Stimulated activated naive CD4-positive, alpha-beta T cell treated with Interleukin-2 at 50 U/mL for 16 hours (primary cell): ENCODE data around the gene RPS6KA2.
"Not testable (repeated sequence)": the region's sequence is repeated elsewhere in the genome, so short reads cannot be mapped to it uniquely, and the experiment has no call there.

Experiments
- DNase-seq: peaks from one replicate; lab custom pipeline; 2025; lab: John Stamatoyannopoulos, UW

RPS6KA2 gene

DNA sequence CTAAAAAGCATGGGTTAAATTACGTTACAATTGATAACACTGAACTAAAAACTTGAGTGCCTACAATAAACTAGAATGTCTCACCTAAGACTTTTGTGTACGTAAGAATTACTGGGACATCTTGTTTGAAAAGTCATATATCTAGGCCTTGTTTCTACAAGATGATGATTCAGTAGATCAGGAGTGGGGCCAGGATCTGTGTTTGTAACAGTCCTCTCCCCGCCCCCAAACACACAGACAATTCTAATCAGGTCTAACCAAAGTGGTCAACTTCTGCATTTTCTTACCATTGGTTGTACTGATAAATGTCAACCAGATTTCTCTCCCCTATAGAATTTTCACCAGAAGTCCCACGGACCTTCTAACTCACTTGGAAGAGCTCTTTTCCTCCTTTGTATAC lies 97.5 kb downstream of the RPS6KA2 start:
- DNase-seq = no peak

GRCh38 chr6:166529058-166529457 lies 98.0 kb downstream of the RPS6KA2 start:
- DNase-seq = not testable (repeated sequence)

DNA sequence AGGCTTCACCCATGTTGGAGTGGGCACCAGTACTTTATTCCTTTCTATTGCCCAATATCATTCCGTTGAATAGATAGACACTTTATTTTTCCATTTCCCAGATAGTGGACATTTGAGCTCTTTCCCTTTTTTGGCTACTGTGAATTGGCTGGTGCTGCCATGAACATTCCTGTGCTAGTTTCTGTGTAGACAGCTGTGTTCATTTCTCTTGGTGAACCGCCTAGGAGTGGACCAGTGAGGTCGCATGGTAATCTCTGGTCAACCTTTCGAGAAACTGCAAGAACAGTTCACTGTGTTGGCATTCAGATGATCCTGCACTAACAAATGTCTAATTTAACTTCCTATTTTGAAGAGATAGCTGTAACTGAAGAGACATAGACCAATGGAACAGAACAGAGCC lies 99.2 kb downstream of the RPS6KA2 start:
- DNase-seq = no peak

DNA sequence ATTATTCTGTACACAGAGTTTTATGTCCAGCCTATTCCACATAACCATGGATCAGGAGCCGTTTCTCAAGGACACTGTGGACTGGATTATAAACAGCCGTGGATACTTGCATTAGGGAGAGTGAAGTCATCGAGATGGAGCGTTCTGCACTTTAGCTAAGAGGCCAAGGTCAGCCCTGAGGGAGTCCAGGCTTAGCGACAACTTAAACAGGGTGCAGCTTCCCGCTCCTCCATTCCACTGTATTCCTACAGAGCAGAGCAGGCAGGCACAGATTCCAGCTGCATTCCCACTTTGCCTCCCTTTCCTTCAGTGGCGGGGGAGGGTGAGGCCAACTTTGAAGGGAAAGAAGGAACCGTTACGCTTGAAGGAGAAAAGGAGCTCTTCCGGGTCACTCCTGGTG lies 100.1 kb downstream of the RPS6KA2 start:
- no peak for DNase-seq

GRCh38 chr6:166525567-166525966 lies 101.5 kb downstream of the RPS6KA2 start:
- no peak for DNase-seq

- no peak for DNase-seq
Measured at GRCh38 chr6:166523782-166524559, 103.1 kb downstream of the RPS6KA2 start.

GRCh38 chr6:166520905-166521834 lies 105.9 kb downstream of the RPS6KA2 start:
- DNase-seq = no peak

- no peak for DNase-seq
Measured at GRCh38 chr6:166516251-166516884, 110.7 kb downstream of the RPS6KA2 start.

- DNase-seq = peak; percentile 18
Measured at GRCh38 chr6:166515072-166515810, 111.8 kb downstream of the RPS6KA2 start.

DNA sequence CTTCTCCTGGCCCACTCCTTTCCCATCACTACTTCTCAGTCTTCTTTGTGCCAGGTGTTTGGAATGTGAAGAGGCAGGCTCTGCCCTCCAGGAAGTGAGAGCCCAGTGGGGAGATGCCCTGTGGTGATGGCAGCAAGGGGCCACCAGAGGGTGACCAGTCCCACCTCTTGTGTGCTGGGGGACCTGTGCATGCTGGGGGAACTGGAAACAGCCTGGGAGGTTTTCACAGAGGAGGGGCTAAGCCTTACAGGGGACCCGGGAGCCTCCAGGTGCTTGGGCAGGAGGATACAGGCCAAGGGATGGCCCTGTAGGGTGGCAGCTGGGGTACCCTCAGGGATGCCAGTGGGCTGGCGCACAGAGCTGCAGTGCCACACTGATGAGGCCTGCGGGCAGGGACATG lies 112.9 kb downstream of the RPS6KA2 start:
- DNase-seq = no peak

- DNase-seq = no peak
Measured at GRCh38 chr6:166512567-166512966, 114.5 kb downstream of the RPS6KA2 start.

DNA sequence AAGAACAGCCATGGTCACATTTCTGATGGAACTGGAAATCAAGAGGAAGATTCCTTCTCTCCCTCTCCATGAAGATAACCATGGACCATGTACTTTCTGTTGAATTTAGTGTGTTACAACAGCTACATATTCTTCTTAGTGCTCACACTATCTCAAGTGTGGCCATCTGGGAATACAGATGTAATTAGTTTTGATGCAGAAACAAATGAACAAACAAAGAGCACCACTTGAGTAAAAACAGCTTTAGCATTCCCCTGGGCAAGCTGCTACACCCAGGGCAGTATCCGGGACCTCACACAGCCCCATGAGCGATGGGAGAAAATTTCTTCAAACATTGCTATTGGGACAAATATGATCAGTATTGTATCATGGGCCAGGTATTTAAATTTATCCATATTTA lies 115.7 kb downstream of the RPS6KA2 start:
- no peak for DNase-seq

- DNase-seq = no peak
Measured at GRCh38 chr6:166509193-166509592, 117.9 kb downstream of the RPS6KA2 start.

GRCh38 chr6:166508726-166509125 lies 118.3 kb downstream of the RPS6KA2 start:
- no peak for DNase-seq

DNA sequence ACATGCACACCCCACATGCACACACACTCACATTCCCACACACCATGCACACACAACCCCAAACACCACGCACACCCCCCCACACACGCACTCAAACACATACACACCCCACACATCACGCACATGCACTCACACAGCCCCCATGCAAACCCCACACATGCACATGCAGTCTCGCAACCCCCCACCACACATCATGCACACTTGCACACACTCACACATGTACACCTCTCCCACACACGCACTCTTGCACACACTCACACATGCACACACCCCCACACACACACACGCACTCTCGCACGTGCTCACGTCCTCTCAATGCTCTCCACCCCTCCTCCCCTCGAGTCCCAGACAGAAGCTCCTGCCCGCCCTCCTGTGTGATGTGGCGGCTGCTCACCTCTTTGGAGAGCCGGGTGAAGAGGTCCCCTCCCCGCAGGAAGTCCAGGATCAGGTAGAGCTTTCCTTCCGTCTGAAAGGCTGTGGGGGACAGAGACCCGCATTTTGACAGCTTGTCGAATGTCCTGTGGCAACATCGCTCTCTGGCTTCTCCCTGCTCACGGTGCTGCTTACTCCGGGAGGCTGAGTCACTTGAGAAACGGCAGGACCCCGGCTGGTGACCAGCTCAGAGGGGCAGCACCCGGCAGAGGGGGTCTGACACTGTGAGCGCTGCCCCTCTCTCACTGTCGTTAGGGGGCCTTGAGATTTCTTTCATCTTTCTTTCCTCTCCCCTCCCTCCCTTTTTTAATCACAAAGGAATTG lies 119.1 kb downstream of the RPS6KA2 start:
- no peak for DNase-seq

GRCh38 chr6:166507380-166507779 lies 119.7 kb downstream of the RPS6KA2 start:
- no peak for DNase-seq

DNA sequence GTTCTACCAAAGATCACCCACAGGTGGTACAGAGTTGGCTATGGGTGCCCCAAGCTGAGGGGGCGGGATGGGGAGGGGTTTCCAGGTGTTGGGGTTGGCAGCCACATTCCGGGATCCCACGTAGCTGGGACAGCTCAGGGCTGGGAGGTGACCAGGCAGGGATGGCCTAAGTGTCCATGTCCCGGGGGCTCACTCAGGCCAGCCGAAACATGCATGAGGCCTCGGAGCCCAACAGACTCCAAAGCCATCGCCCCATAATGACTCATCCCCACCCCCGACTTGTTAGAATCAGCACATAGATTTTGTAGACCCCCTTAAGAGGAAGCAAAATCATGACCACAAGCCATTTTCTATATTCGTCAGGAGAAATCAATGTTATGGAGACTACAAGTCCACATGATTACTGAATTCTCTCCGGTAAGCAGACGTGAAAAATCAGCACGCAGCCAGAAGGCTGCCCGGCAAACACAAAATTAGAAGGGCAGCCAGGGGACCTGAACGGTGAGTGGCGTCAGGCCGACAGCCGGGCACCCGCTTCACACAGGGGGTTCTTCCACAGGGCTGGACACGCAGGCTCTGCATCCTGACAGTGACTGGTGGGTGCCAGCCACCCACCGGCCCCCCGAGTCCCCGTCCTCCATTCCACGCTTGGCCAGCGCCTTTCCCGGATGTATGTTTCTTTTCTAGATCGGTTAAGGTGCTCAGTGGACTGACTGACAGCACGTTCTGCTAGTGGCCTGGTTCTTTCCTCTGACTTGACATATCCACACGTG lies 121.7 kb downstream of the RPS6KA2 start:
- no peak for DNase-seq

- DNase-seq = no peak
Measured at GRCh38 chr6:166504100-166504499, 123.0 kb downstream of the RPS6KA2 start.

- no peak for DNase-seq
Measured at GRCh38 chr6:166503167-166503744, 123.8 kb downstream of the RPS6KA2 start.

GRCh38 chr6:166502453-166502852 lies 124.6 kb downstream of the RPS6KA2 start:
- DNase-seq = no peak
